Measurements from ENCODE around the gene MC1R. TPM values are rescaled to one million over a fixed set of nuclear protein-coding genes. Genes with fewer than 3 reads are reported as not detected.

The MC1R gene
- polyA plus RNA-seq, 3 donors: 0.21 to 3.9 TPM; not detected in 1

- Histone ChIP-seq H3K27me3 (ENCODE audit: control insufficient read depth in 2 of 2, insufficient read depth in 2 of 2, low read length in 2 of 2) (peaks cover 7 to 40% of the 10 kb centered on the region in 2 donors), H3K27ac (ENCODE audit: low read depth in 1 of 2, low read length in 2 of 2) (no peak overlapping the region), H2AFZ (ENCODE audit: insufficient read depth, low read depth, low read length, poor library complexity, severe bottlenecking) (no peak overlapping the region), H3K36me3 (replicated peaks in 1 of 2; ENCODE audit: control insufficient read depth in 1 of 2, insufficient read depth in 2 of 2, low read length in 2 of 2) (no peaks in the 10 kb centered on the region), H3K9ac (ENCODE audit: insufficient read depth, low read length, poor library complexity, severe bottlenecking) (no peak overlapping the region), H3K9me3 (replicated peaks in 1 of 2; ENCODE audit: control insufficient read depth in 1 of 2, insufficient read depth in 1 of 2, low read length in 2 of 2) (peaks cover 0 to 5% of the 10 kb centered on the region in 2 donors), H3K4me2 (replicated peaks; ENCODE audit: extremely low read depth, low read length, poor library complexity, severe bottlenecking) (no peak overlapping the region), H3K4me3 (replicated peaks in 1 of 3; ENCODE audit: low read depth in 2 of 3, low read length in 3 of 3) (no peak overlapping the region), H3K4me1 (ENCODE audit: control insufficient read depth in 1 of 2, insufficient read depth in 2 of 2, low read length in 2 of 2) (peaks cover 16 to 20% of the 10 kb centered on the region in 2 donors), H4K20me1 (ENCODE audit: insufficient read depth, low read length) (peaks cover 7% of the 10 kb centered on the region), H3K79me2 (ENCODE audit: insufficient read depth, low read length) (peaks cover 4% of the 10 kb centered on the region)
- intact Hi-C loops (cut with micrococcal nuclease): loop anchor here in 1 of 2 donors (10.0 kb wide), 1 partner anchor 1160 kb away; the partner anchor contains the start of gene PIEZO1
- 45% methylated on average over 3 of the region's 5 CpGs for WGBS (ENCODE audit: insufficient coverage)
- H3K4me1 Mint-ChIP-seq: peaks cover 22% of the 10 kb centered on the region
- no peak overlapping the region for H3K27ac Mint-ChIP-seq
- H3K4me3 Mint-ChIP-seq: no peak overlapping the region
- peaks cover 6 to 7% of the 10 kb centered on the region in 2 donors for H3K36me3 Mint-ChIP-seq
- peaks cover 0 to 14% (median 4%) of the 10 kb centered on the region in 7 donors for H3K9me3 Mint-ChIP-seq
- no peak for DNase-seq
- peaks cover 40 to 71% (median 60%) of the 10 kb centered on the region in 3 donors for H3K27me3 Mint-ChIP-seq (ENCODE audit: low read depth in 3 of 3)
- no peak for TF ChIP-seq CTCF (IDR thresholded peaks at IDR 0.05)
Measured at GRCh38 chr16:89944773-89945172, 26.1 kb downstream of the MC1R start.

- H3K79me2 ChIP-seq (ENCODE audit: insufficient read depth, low read length): peaks cover 4% of the 10 kb centered on the region
- peaks cover 16 to 24% of the 10 kb centered on the region in 2 donors for H3K4me1 ChIP-seq (ENCODE audit: control insufficient read depth in 1 of 2, insufficient read depth in 2 of 2, low read length in 2 of 2)
- peaks cover 0 to 14% (median 4%) of the 10 kb centered on the region in 7 donors for H3K9me3 Mint-ChIP-seq
- peaks cover 9% of the 10 kb centered on the region for H4K20me1 ChIP-seq (ENCODE audit: insufficient read depth, low read length)
- H3K4me1 Mint-ChIP-seq: peaks cover 29% of the 10 kb centered on the region
- no peak overlapping the region for H3K27ac ChIP-seq (ENCODE audit: low read depth in 1 of 2, low read length in 2 of 2)
- no peaks in the 10 kb centered on the region for H3K36me3 ChIP-seq (replicated peaks in 1 of 2; ENCODE audit: control insufficient read depth in 1 of 2, insufficient read depth in 2 of 2, low read length in 2 of 2)
- DNase-seq: no peak
- H3K27me3 ChIP-seq (ENCODE audit: control insufficient read depth in 2 of 2, insufficient read depth in 2 of 2, low read length in 2 of 2): peaks cover 7 to 39% of the 10 kb centered on the region in 2 donors
- intact Hi-C loops (cut with micrococcal nuclease): loop anchor here in 1 of 2 donors (10.0 kb wide), 1 partner anchor 1161 kb away; the partner anchor contains the start of gene PIEZO1
- H3K36me3 Mint-ChIP-seq: peaks cover 9 to 13% of the 10 kb centered on the region in 2 donors
- WGBS (ENCODE audit: insufficient coverage): no CpG with 5 or more reads among the region's 7 CpGs
- H2AFZ ChIP-seq (ENCODE audit: insufficient read depth, low read depth, low read length, poor library complexity, severe bottlenecking): no peak overlapping the region
- no peak for TF ChIP-seq CTCF (IDR thresholded peaks at IDR 0.05)
- H3K27ac Mint-ChIP-seq: no peak overlapping the region
- peaks cover 40 to 75% (median 64%) of the 10 kb centered on the region in 3 donors for H3K27me3 Mint-ChIP-seq (ENCODE audit: low read depth in 3 of 3)
- H3K4me3 ChIP-seq (replicated peaks in 1 of 3; ENCODE audit: low read depth in 2 of 3, low read length in 3 of 3): no peak overlapping the region
- H3K9me3 ChIP-seq (replicated peaks in 1 of 2; ENCODE audit: control insufficient read depth in 1 of 2, insufficient read depth in 1 of 2, low read length in 2 of 2): peaks cover 0 to 5% of the 10 kb centered on the region in 2 donors
- no peak overlapping the region for H3K9ac ChIP-seq (ENCODE audit: insufficient read depth, low read length, poor library complexity, severe bottlenecking)
- H3K4me3 Mint-ChIP-seq: peak overlapping the region in 1 of 2 donors; percentile 21
- no peak overlapping the region for H3K4me2 ChIP-seq (replicated peaks; ENCODE audit: extremely low read depth, low read length, poor library complexity, severe bottlenecking)
Measured at GRCh38 chr16:89945654-89946053, 27.0 kb downstream of the MC1R start.

Data from CD14-positive monocyte (primary cell).